GM21381 (cell line): ENCODE results near the gene CITED2.
"Not testable (repeated sequence)": the region's sequence is repeated elsewhere in the genome, so short reads cannot be mapped to it uniquely, and the experiment has no call there.

Source experiments
- ATAC-seq: cut with Tn5 transposase; IDR thresholded peaks from one replicate; pipeline ENCODE4 v1.9.1; 2021; ENCODE audit warnings: mild to moderate bottlenecking, moderate library complexity; ENCODE audit not compliant: unreplicated experiment

Gene CITED2

DNA sequence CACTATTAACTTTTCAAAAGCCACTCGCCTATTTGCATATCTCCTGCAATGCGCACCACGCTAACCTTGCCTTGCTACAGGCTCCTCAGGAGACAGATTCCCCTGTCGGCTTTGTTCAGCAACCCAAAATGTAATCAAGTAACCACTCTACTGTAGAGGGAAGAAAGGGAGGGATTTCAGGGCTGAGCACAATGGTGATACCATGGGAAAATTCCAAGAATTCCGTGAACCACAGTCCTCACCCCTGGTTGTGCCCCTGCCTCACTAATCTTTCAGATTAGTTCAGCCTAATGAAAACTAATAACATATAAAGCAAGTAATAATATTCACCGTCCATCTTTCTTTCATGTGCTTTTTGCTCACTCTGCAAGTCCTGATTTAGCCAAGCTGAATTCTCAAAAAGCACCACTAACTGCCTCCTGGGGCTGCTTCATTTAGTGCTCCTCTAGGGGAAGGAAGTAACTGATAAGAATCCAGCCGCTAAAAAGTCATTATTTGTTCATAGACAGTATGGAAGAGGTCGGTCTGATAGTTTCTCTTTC lies 6.6 kb downstream of the CITED2 start:
- ATAC-seq = no peak

DNA sequence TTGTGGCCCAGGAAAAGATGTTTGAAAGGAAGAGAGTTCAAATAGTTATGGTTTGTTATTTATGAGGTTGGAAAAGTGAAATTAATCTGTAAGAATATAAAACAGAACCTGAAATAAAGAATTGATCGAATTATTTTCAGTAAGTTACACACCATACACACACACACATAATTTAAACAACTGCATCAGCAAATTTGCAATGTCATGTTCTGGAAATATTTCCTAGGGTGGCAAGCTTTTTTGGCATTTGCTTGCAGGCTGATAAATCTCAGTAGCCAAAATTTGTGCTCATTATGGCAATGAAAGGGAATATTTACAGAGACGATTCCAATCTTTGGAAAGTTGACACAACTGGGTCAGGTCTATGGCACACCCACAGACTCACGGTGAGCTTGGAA lies 9.5 kb downstream of the CITED2 start:
- ATAC-seq = no peak

DNA sequence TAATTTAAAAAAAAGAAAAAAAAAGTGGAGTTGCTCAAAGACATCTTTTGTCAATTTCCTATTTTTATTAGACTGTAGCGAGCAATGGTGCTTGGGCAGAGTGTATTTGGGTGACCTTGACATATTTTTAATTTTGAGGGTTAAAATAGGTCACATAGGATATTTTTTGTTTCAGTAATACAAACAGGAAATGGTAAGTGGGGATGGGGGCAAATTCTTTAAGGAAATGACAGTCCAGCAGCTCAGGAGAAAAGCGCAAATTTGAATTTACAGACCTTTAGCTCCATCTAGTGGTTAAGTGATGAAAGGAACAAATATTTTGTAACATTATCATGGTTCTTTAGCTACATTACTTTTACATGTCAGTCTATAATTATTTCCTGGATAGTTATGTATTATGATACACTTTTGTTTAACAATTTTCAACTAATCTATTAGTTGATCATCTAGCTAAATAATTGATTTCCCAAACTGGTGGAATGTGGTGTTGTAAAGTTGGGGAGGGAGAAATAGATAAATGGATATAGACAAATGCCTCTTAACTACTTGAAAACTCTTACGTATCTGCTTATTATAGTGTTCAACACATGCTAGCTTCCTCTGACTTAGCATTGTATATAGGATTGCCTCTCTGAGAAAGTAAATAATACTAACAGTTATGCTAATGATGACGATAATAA lies 10.0 kb downstream of the CITED2 start:
- no peak for ATAC-seq

DNA sequence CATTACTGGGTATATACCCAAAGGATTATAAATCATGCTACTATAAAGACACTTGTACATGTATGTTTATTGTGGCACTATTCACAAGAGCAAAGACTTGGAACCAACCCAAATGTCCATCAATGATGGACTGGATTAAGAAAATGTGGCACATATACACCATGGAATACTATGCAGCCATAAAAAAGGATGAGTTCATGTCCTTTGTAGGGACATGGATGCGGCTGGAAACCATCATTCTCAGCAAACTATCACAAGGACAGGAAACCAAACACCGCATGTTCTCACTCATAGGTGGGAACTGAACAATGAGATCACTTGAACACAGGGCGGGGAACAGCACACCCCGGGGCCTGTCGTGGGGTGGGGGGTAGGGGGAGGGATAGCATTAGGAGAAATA lies 10.7 kb downstream of the CITED2 start:
- not testable (repeated sequence) for ATAC-seq

DNA sequence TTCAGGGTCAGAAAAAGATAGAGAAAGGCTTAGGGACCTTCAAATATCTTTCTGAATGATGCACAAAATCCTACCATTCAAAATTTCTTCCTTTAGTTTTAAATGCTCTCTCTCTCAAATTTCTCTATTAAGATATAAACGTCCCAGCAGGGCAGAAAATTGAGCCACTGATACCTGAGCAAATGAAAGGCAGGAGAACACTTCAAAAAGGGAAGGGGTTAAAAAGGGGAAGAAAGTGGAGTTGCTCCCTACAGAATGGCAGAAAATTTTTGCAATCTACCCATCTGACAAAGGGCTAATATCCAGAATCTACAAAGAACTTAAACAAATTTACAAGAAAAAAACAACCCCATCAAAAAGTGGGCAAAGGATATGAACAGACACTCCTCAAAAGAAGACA lies 11.3 kb downstream of the CITED2 start:
- ATAC-seq = not testable (repeated sequence)

DNA sequence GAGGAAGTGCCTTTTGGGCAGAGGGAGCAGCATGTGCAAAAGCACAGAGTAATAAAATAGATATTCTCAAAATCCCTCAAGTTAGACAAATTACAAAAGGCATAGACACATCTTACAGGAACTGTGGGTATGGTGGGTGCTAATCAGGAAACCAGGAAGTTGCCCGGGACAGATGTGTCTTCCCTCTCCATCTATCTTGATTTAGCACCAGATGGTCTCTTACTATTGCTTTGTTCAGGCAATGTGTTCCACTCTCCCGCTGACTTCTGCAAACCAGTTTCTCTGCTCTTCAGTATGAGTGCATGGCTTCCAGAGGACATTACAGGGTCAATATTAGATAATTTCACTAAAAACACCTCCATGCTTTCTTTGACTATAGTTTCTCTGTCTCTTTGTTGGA lies 13.2 kb downstream of the CITED2 start:
- ATAC-seq = no peak

DNA sequence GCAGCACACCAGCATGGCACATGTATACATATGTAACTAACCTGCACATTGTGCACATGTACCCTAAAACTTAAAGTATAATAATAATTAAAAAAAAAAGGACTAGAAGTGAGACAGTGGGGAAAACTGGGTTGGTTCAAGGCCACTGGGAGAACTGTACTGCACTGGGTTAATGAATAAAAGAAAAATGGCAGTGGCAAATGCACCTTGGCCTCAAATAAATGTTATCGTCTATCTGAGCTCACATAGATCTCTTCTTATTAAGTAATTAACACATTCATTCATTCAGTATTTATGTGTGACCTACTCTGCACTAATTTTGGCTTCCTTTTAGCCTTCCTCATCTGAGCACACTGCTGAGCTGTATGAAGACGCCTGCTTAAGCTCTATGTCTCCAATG lies 17.5 kb downstream of the CITED2 start:
- no peak for ATAC-seq

DNA sequence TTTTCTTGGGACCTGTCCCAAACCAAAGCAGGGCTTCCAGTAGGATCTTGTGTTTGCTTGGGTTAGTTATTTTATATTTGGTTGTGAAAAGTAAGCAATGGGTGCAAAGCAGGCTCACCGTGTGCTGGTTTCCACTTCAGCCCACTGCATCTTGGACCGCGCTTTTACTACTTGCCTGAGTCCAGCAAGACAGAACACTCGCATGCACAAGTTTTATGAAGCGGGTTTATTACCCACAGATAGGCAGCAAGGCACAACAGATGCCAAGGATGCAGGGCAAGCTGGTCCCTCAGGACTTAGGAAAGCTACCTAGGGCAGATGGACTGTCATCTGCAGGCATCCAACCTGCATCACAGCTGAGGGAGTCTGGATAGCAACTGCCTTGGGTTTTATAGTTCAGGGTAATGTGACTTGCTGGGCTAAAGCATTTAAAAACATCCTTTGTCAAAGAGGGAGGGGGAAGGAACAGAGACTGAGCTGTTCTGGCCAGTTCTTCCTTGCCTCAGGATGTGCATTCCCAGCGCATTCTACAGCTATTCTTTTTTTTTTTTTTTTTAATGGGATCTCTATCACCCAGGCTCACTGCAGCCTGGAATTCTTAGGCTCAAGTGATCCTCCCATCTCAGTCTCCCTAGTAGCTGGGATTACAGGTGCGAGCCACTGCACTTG lies 18.5 kb downstream of the CITED2 start:
- ATAC-seq = no peak

DNA sequence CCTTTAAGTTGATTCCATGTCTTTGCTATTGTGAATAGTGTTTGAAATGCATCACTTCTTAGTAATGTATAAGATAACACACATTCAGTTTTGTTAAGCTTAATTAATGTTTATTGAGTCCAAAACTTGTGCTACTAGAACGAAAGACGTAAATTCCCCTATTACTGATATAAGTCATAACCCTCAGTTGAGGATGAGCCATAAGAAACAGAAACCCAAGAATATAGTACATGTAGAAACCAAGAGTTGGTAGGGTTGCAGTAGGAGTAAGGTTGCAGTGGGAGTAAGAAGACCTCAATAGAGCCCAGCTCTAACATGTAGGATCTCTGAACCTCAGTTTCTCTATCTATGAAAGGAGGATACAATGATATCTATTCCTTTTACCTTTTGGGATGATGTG lies 19.3 kb downstream of the CITED2 start:
- peak; percentile 81 for ATAC-seq

DNA sequence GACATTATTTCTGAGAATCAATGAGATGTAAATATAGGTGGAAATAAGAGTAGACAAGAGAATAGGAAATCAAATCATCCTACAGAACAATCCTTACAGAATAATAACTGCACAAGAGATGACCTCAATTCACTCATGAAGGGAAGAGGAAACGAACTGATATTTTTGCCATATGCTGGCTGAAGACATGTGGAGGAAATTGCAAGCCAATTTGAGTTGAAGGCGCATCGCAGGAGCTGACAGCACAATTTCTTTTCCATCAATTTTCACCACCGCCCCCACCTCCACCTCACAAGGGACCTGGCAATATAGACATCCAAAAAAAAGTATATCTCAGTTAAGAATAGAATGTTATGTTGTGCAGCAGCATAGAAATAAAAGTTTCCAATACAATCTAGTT lies 20.3 kb downstream of the CITED2 start:
- no peak for ATAC-seq

DNA sequence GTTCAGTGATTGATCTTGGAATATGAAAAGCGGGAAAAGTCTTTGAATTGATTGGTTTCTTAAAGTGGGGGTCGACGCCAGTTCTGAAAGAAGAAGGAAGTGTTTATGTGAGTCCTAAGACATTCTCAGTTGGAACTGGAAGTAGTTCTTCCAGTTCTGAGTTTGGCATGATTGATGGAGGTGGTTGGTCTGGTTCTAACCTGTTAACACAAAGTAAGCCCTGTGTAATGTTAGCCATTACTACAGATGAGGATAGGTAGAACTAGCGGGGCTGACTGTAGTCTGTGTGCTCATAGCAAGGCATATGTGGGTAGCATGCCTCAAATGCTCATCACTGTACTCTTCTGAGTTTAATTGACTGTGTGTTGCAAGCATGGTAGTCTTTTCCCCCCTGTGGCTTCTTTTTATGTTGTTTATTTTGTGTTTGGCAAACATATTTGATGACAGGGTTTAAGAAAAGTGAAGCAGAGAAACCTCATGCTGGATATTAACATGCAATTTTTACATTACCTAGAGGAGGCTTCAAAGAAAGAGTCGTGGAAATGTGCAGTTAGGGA lies 24.9 kb downstream of the CITED2 start:
- ATAC-seq = no peak

DNA sequence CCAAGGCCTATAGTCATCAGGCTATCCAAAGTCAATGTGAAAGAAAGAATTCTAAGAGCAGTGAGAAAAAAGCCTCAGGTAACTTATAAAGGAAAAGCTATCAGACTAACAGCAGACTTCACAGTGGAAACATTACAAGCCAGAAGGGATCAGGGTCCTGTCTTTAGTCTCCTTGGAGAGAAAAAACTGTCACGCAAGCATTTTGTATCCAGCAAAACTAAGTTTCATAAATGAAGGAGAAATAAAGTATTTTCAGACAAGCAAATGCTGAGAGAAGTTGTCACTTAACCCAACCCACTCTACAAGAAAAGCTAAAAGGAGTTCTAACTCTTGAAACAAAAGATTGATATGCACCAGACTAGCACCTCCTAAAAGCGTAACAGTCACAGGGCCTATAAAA lies 28.1 kb downstream of the CITED2 start:
- no peak for ATAC-seq

DNA sequence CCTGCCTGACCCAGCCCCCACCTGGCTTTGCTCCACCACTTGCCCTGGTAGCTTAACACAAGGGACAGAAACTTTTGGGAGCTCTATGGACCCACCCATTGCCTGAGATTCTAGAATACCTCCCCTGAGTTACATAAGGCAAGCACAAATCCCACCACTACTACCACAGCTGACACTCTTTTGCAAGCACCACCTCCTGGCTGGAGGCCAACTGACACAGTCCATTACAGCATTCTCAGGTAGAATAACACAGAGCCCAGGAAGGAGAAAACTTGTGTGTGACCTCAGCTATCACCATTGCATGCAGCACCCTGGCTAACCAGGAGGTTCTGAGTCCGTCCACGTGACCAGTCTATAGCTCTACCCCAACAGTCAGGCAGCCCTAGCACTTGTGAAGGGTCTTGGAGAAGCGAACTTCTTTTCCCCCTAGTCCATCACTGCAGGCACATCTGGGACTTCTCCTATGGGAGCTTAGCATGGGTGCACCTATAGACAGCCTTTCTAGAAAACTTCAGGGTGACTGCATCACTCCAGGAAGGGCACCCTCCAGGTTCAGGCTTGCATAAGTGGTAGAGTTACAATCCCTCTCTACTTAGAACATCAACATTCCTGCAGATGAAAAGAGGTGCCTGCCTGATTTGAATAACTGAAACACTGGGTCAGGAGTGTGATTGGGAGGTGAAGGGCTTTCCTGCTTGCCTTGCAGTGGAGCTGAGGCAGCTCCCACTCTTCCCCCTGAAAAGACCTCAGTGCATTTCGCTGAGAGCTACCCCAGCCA lies 30.1 kb downstream of the CITED2 start:
- no peak for ATAC-seq

DNA sequence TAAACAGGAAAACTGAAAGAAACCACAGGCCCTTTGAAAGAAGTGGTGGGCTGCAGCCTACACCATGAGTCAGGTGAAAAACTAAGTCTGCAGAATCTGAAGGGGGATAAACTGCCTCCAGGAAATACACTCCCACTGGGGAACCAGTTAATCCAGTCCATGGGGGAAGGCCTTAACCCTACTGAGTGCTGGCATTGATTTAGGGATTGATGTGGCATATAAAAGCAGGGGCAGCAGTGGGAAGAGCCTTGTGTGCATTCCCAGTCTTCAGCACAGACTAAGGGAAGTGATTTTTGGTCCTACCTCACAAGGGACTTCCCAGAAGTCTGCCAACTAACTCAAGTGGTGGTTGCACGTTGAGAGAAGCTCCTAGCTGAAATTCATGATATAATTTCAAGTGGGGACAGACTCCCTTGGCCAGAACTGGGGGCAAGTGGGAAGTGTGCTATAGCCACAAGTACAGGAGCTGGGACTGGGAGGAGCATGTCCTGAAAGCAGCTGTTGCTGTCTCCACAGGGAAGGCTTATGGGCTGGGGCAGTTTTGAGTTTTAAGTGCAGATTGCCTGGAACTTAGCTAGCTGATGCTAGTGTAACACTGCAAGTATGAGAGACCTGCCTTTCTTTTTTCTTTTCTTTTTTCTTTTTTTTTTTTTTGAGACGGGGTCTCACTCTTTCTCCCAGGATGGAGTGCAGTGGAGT lies 31.2 kb downstream of the CITED2 start:
- ATAC-seq = no peak

DNA sequence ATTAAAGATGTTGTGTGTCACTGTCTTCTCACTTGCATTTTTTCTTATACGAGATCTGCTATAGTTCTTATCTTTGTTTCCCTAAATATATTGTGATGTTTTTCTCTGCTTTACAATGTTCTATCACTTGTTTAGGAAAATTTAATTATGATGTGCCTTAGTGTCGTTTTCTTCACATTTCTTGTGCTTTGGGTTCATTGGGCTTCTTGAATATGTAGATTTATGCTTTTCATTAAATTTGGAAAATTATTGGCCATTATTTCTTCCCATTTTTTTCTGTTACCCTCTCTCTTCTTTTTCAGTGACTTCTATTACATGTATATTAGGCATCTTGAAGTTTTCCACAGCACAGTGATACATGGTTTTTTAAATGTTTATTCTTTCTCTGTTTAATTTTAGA lies 33.4 kb downstream of the CITED2 start:
- no peak for ATAC-seq

DNA sequence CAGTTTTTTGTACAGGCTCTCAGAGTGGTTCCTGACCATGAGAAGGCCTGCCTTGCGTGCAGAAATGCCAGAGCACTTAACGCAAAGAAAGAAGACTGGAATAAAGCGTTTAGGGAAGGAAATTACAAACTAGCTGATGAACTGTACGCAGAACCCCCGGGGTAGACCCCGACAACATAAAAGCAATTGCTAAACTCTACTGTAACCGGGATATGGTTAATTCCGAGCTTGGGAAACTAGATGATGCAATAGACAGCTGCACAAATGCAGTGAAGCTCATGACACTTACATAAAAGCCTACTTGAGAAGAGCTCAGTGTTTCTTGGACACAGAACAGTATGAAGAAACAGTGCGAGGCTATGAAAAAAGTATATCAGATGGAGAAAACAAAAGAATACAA lies 35.7 kb downstream of the CITED2 start:
- ATAC-seq = no peak

DNA sequence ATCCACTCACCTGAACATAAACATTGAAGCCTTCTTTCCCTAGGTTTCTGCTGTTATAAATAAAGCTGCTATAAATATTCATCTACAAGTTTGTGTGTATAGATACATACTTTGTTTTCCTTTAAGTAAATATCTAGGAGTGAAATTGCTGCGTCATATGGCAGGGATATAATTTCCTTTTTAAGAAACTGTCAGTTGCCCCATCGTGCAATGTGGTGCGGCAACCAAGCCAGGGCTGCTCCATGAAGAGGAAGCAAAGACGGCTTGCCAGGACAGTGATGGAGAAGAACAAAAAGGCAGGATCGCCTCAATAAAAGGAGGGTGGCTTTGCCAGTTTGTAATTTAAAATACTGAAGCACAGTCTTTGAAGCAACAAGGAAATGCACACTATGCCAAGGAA lies 36.6 kb downstream of the CITED2 start:
- no peak for ATAC-seq

DNA sequence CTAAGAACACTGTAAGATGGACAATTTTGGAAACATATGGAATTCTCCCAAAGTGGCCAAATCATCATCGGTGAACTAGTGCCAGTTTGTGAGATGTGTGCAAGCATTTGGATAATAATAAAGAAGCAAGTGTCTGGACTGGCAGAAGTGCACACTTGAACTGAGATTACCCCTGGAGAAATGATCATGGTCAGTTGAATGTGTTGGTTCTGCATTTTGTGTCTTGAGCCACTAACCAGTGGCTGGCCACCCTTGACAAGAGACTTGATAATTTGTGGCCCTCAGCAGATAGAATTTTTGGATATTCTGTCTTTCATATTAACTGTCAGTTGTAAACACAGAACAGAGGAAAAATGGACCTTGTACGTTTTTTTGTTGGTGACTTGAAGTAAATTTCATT lies 37.4 kb downstream of the CITED2 start:
- ATAC-seq = no peak

DNA sequence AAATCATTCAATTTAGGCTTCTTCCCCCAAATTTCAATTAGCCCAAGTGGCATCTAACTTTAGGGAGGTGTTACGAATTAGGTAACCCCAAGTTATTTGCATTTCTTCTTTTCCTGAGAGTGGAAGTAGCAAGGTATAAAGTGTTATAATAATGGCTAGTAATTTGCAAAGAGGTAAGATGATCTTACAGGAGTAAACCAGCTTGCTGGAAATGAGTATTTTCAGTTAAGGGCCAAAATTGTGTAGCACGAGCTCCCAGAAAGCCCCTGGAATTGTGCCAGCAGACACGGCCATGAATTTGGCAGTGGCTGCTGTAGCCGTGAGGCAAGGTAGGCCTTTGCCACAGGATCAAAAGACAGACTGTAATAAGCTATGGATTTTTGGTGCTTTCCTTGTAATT lies 38.0 kb downstream of the CITED2 start:
- ATAC-seq = no peak

DNA sequence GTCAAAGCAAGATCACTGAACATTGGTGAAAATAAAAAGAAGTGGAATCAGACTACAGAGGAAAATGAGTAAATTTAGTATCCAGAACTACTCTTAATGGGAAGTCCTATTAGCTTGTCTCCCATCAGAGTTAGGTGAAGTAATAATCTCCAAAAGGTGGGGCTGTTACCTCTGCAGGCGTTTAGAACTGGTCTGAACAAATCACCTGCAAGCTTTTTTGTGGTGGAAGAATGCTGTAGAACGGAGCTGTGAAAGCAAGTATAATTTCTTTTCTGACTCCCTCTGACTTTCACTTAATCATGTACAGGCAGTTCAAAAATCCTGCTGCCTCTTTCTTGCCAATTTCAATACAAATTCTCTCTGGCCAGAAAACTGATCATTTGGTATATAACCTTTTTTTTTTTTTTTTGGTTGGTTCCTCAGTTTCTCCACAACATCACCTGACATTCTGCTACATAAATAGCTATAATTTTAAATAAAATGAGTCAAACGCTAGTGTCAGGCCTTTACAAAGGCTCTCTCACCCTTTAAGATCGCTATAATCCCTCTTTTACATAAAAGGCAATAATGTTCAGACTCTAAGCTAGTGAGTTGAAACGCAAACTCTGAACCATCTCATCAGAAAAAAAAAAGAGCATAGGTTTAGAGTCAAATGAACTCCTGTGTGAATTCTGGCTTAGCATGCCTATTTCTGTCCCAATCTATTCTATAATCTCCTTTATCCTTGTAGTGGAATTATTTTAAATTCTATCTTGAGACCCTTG lies 38.8 kb downstream of the CITED2 start:
- ATAC-seq = no peak
